ENCODE data around the gene ELOB. TPM values are rescaled to one million over a fixed set of nuclear protein-coding genes. Genes with fewer than 3 reads are reported as not detected.

The ELOB gene
- total RNA-seq, 1 experiment from 2014 or later = 175 TPM

DNA sequence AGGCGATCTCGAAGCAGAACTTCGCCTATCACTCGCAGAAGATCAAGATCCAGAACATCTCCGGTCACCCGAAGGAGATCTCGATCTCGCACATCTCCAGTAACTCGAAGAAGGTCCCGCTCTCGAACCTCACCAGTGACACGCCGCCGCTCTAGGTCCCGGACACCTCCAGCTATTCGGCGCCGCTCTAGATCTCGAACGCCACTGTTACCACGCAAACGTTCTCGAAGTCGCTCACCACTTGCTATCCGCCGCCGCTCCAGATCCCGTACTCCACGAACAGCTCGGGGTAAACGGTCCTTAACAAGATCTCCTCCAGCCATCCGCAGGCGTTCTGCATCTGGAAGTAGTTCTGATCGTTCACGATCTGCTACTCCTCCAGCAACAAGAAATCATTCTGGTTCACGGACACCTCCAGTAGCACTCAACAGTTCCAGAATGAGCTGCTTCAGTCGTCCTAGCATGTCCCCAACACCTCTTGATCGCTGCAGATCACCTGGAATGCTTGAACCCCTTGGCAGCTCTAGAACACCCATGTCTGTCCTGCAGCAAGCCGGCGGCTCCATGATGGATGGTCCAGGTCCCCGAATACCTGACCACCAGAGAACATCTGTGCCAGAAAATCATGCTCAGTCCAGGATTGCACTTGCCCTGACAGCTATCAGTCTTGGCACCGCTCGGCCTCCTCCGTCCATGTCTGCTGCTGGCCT is 10.5 kb downstream of the ELOB start:
- no peaks in the 10 kb centered on the region for H3K27me3 ChIP-seq (replicated peaks; ENCODE audit: control insufficient read depth, insufficient read depth, low read length)
- intact Hi-C loops (cut with micrococcal nuclease; ENCODE audit: unreplicated experiment) = no loop called here

DNA sequence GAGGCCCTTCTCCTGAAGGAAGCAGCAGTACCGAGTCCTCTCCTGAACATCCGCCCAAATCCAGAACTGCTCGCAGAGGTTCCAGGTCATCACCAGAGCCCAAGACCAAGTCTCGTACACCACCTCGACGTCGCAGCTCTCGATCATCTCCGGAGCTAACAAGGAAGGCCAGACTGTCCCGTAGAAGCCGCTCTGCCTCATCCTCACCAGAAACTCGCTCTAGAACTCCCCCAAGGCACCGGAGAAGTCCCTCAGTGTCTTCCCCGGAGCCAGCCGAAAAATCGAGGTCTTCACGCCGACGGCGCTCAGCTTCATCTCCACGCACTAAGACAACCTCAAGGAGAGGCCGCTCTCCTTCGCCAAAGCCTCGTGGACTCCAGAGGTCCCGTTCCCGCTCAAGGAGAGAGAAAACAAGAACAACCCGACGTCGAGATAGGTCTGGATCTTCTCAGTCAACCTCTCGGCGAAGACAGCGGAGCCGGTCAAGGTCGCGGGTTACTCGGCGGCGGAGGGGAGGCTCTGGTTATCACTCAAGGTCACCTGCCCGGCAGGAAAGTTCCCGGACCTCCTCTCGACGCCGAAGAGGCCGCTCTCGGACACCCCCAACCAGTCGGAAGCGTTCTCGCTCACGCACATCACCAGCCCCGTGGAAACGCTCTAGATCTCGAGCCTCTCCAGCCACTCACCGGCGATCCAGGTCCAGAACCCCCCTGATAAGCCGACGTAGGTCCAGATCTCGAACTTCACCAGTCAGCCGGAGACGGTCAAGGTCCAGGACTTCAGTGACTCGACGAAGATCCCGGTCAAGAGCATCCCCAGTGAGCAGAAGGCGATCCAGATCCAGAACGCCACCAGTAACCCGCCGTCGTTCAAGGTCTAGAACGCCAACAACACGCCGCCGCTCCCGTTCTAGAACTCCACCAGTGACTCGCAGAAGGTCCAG is 11.3 kb downstream of the ELOB start:
- intact Hi-C loops (cut with micrococcal nuclease; ENCODE audit: unreplicated experiment) = no loop called here
- Mint-ChIP-seq H3K4me3 (ENCODE audit: unreplicated experiment) (no peak overlapping the region), H3K27ac (ENCODE audit: unreplicated experiment) (peak overlapping the region; percentile 61), H3K36me3 (ENCODE audit: insufficient read depth, unreplicated experiment) (peaks cover 100% of the 10 kb centered on the region), H3K27me3 (ENCODE audit: insufficient read depth, unreplicated experiment) (no peaks in the 10 kb centered on the region), H3K9me3 (ENCODE audit: unreplicated experiment) (no peaks in the 10 kb centered on the region), H3K4me1 (ENCODE audit: low read depth, unreplicated experiment) (peaks cover 22% of the 10 kb centered on the region)
- H3K4me3 ChIP-seq (ENCODE audit: low read depth, low read length) = no peak overlapping the region
- H3K36me3 ChIP-seq (ENCODE audit: control insufficient read depth, insufficient read depth, low read length) = peaks cover 31% of the 10 kb centered on the region
- ChIA-PET CTCF (no interaction called here), POLR2A (no interaction called here)
- no peaks in the 10 kb centered on the region for H3K27me3 ChIP-seq (replicated peaks; ENCODE audit: control insufficient read depth, insufficient read depth, low read length)
- no TSS peak for BruUV-seq (replicated peaks)
- no peaks in the 10 kb centered on the region for H3K4me1 ChIP-seq
- no peaks in the 10 kb centered on the region for H3K9me3 ChIP-seq
- TF ChIP-seq, protein P1, sequence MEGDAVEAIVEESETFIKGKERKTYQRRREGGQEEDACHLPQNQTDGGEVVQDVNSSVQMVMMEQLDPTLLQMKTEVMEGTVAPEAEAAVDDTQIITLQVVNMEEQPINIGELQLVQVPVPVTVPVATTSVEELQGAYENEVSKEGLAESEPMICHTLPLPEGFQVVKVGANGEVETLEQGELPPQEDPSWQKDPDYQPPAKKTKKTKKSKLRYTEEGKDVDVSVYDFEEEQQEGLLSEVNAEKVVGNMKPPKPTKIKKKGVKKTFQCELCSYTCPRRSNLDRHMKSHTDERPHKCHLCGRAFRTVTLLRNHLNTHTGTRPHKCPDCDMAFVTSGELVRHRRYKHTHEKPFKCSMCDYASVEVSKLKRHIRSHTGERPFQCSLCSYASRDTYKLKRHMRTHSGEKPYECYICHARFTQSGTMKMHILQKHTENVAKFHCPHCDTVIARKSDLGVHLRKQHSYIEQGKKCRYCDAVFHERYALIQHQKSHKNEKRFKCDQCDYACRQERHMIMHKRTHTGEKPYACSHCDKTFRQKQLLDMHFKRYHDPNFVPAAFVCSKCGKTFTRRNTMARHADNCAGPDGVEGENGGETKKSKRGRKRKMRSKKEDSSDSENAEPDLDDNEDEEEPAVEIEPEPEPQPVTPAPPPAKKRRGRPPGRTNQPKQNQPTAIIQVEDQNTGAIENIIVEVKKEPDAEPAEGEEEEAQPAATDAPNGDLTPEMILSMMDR (IDR thresholded peaks at IDR 0.05; ENCODE audit: insufficient read depth in 1 of 2, low read depth in 1 of 2, low read length in 1 of 2, severe bottlenecking in 1 of 2, unreplicated experiment in 1 of 2) = no peak
- DNase-seq = no peak

More for the DNA sequence above, 10.5 kb downstream of the ELOB start:
- peaks cover 22% of the 10 kb centered on the region for H3K4me1 Mint-ChIP-seq (ENCODE audit: low read depth, unreplicated experiment)
- ChIA-PET CTCF (no interaction called here), POLR2A (no interaction called here)
- TF ChIP-seq, protein P1 (IDR thresholded peaks at IDR 0.05; ENCODE audit: insufficient read depth in 1 of 2, low read depth in 1 of 2, low read length in 1 of 2, severe bottlenecking in 1 of 2, unreplicated experiment in 1 of 2) = no peak
- H3K9me3 Mint-ChIP-seq (ENCODE audit: unreplicated experiment) = no peaks in the 10 kb centered on the region
- no peak overlapping the region for H3K4me3 Mint-ChIP-seq (ENCODE audit: unreplicated experiment)
- Histone ChIP-seq H3K4me3 (ENCODE audit: low read depth, low read length) (no peak overlapping the region), H3K36me3 (ENCODE audit: control insufficient read depth, insufficient read depth, low read length) (peaks cover 27% of the 10 kb centered on the region), H3K9me3 (no peaks in the 10 kb centered on the region), H3K4me1 (no peaks in the 10 kb centered on the region)
- H3K27ac Mint-ChIP-seq (ENCODE audit: unreplicated experiment) = peak overlapping the region; percentile 44
- H3K27me3 Mint-ChIP-seq (ENCODE audit: insufficient read depth, unreplicated experiment) = no peaks in the 10 kb centered on the region
- BruUV-seq (replicated peaks) = no TSS peak
- H3K36me3 Mint-ChIP-seq (ENCODE audit: insufficient read depth, unreplicated experiment) = peaks cover 100% of the 10 kb centered on the region
- DNase-seq = no peak

DNA sequence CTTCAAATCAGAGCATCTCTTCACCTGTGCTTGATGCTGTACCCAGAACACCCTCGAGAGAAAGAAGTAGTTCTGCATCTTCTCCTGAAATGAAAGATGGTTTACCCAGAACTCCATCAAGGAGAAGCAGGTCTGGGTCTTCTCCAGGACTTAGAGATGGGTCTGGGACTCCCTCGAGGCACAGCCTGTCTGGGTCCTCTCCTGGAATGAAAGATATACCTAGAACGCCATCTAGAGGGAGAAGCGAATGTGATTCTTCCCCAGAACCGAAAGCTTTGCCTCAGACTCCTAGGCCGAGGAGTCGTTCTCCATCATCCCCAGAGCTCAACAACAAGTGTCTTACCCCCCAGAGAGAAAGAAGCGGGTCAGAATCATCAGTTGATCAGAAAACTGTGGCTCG is 12.4 kb downstream of the ELOB start:
- Histone ChIP-seq H3K36me3 (ENCODE audit: control insufficient read depth, insufficient read depth, low read length) (peaks cover 33% of the 10 kb centered on the region), H3K4me1 (no peaks in the 10 kb centered on the region), H3K9me3 (no peaks in the 10 kb centered on the region), H3K4me3 (ENCODE audit: low read depth, low read length) (no peak overlapping the region), H3K27me3 (replicated peaks; ENCODE audit: control insufficient read depth, insufficient read depth, low read length) (no peaks in the 10 kb centered on the region)
- no peak for DNase-seq
- TF ChIP-seq, protein P1 (IDR thresholded peaks at IDR 0.05; ENCODE audit: insufficient read depth in 1 of 2, low read depth in 1 of 2, low read length in 1 of 2, severe bottlenecking in 1 of 2, unreplicated experiment in 1 of 2) = no peak
- Mint-ChIP-seq H3K4me1 (ENCODE audit: low read depth, unreplicated experiment) (peaks cover 21% of the 10 kb centered on the region), H3K27me3 (ENCODE audit: insufficient read depth, unreplicated experiment) (no peaks in the 10 kb centered on the region), H3K27ac (ENCODE audit: unreplicated experiment) (no peak overlapping the region), H3K9me3 (ENCODE audit: unreplicated experiment) (no peaks in the 10 kb centered on the region), H3K4me3 (ENCODE audit: unreplicated experiment) (no peak overlapping the region), H3K36me3 (ENCODE audit: insufficient read depth, unreplicated experiment) (peaks cover 100% of the 10 kb centered on the region)
- POLR2A ChIA-PET = no interaction called here
- intact Hi-C loops (cut with micrococcal nuclease; ENCODE audit: unreplicated experiment) = no loop called here
- no TSS peak for BruUV-seq (replicated peaks)
- CTCF ChIA-PET = no interaction called here
